Measurements from ENCODE around the gene PAX5.
"Not testable (repeated sequence)": the region's sequence is repeated elsewhere in the genome, so short reads cannot be mapped to it uniquely, and the experiment has no call there.

PAX5 gene

GRCh38 chr9:36882594-36882993 lies 151.5 kb downstream of the PAX5 start:
- DNase-seq (ENCODE audit: low read depth in 4 of 4, low spot score in 1 of 4): no peak

- no peak for DNase-seq (ENCODE audit: low read depth in 4 of 4, low spot score in 1 of 4)
Observed at GRCh38 chr9:36881743-36882441, 152.2 kb downstream of the PAX5 start.

- DNase-seq (ENCODE audit: low read depth in 4 of 4, low spot score in 1 of 4): no peak
Observed at GRCh38 chr9:36881316-36881715, 152.8 kb downstream of the PAX5 start.

- DNase-seq (ENCODE audit: low read depth in 4 of 4, low spot score in 1 of 4): no peak
Observed at GRCh38 chr9:36880075-36880474, 154.0 kb downstream of the PAX5 start.

- DNase-seq (ENCODE audit: low read depth in 4 of 4, low spot score in 1 of 4): no peak
Observed at GRCh38 chr9:36878986-36879982, 154.8 kb downstream of the PAX5 start.

GRCh38 chr9:36877239-36877638 lies 156.8 kb downstream of the PAX5 start:
- DNase-seq (ENCODE audit: low read depth in 4 of 4, low spot score in 1 of 4): no peak

- no peak for DNase-seq (ENCODE audit: low read depth in 4 of 4, low spot score in 1 of 4)
Observed at GRCh38 chr9:36876056-36876455, 158.0 kb downstream of the PAX5 start.

GRCh38 chr9:36874921-36875320 lies 159.1 kb downstream of the PAX5 start:
- no peak for DNase-seq (ENCODE audit: low read depth in 4 of 4, low spot score in 1 of 4)

GRCh38 chr9:36874261-36874660 lies 159.8 kb downstream of the PAX5 start:
- no peak for DNase-seq (ENCODE audit: low read depth in 4 of 4, low spot score in 1 of 4)

- DNase-seq (ENCODE audit: low read depth in 4 of 4, low spot score in 1 of 4): peak; percentile 67 to 75 (median 68)
Observed at GRCh38 chr9:36873247-36873875, 160.7 kb downstream of the PAX5 start.

GRCh38 chr9:36872641-36873040 lies 161.4 kb downstream of the PAX5 start:
- no peak for DNase-seq (ENCODE audit: low read depth in 4 of 4, low spot score in 1 of 4)

GRCh38 chr9:36871606-36872005 lies 162.5 kb downstream of the PAX5 start:
- no peak for DNase-seq (ENCODE audit: low read depth in 4 of 4, low spot score in 1 of 4)

GRCh38 chr9:36870960-36871359 lies 163.1 kb downstream of the PAX5 start:
- no peak for DNase-seq (ENCODE audit: low read depth in 4 of 4, low spot score in 1 of 4)

- DNase-seq (ENCODE audit: low read depth in 4 of 4, low spot score in 1 of 4): not testable (repeated sequence)
Observed at GRCh38 chr9:36869605-36870004, 164.5 kb downstream of the PAX5 start.

GRCh38 chr9:36868586-36869282 lies 165.3 kb downstream of the PAX5 start:
- no peak for DNase-seq (ENCODE audit: low read depth in 4 of 4, low spot score in 1 of 4)

GRCh38 chr9:36867672-36868471 lies 166.2 kb downstream of the PAX5 start:
- DNase-seq (ENCODE audit: low read depth in 4 of 4, low spot score in 1 of 4): no peak

- no peak for DNase-seq (ENCODE audit: low read depth in 4 of 4, low spot score in 1 of 4)
Observed at GRCh38 chr9:36867241-36867640, 166.8 kb downstream of the PAX5 start.

GRCh38 chr9:36866840-36867239 lies 167.2 kb downstream of the PAX5 start:
- no peak for DNase-seq (ENCODE audit: low read depth in 4 of 4, low spot score in 1 of 4)

- DNase-seq (ENCODE audit: low read depth in 4 of 4, low spot score in 1 of 4): no peak
Observed at GRCh38 chr9:36865731-36866635, 168.1 kb downstream of the PAX5 start.

Data from stimulated activated CD4-positive, alpha-beta T cell treated with anti-CD3 and anti-CD28 coated beads, Interleukin-1b, Interleukin-23, amount 100 ng/mL, for 24 hours (primary cell).